Fibroblast of gingiva (primary cell): ENCODE results near the gene LDB2.
"Not testable (repeated sequence)": the region's sequence is repeated elsewhere in the genome, so short reads cannot be mapped to it uniquely, and the experiment has no call there.

Experiments used
- DNase-seq: peaks from one replicate; pipeline ENCODE4 v3.0.0-alpha.2; 2011; ENCODE audit warnings: low read depth

The LDB2 gene

GRCh38 chr4:16646459-16646858, 252.0 kb downstream of the LDB2 start:
- DNase-seq = no peak

- DNase-seq = no peak
Observed at GRCh38 chr4:16643893-16644292, 254.6 kb downstream of the LDB2 start.

- no peak for DNase-seq
Observed at GRCh38 chr4:16642897-16643296, 255.5 kb downstream of the LDB2 start.

GRCh38 chr4:16641971-16642370, 256.5 kb downstream of the LDB2 start:
- DNase-seq = peak; percentile 30

GRCh38 chr4:16636912-16637630, 261.4 kb downstream of the LDB2 start:
- DNase-seq = no peak

- no peak for DNase-seq
Observed at GRCh38 chr4:16636304-16636703, 262.1 kb downstream of the LDB2 start.

GRCh38 chr4:16629274-16629673, 269.2 kb downstream of the LDB2 start:
- DNase-seq = not testable (repeated sequence)

- DNase-seq = not testable (repeated sequence)
Observed at GRCh38 chr4:16628835-16629234, 269.6 kb downstream of the LDB2 start.

- peak; percentile 91 for DNase-seq
Observed at GRCh38 chr4:16627999-16628398, 270.4 kb downstream of the LDB2 start.

- DNase-seq = peak; percentile 90
Observed at GRCh38 chr4:16626945-16627344, 271.5 kb downstream of the LDB2 start.

- no peak for DNase-seq
Observed at GRCh38 chr4:16622826-16623225, 275.6 kb downstream of the LDB2 start.

GRCh38 chr4:16617435-16617834, 281.0 kb downstream of the LDB2 start:
- peak; percentile 64 for DNase-seq

- no peak for DNase-seq
Observed at GRCh38 chr4:16617011-16617410, 281.4 kb downstream of the LDB2 start.

- no peak for DNase-seq
Observed at GRCh38 chr4:16609170-16609758, 289.2 kb downstream of the LDB2 start.

GRCh38 chr4:16608611-16609125, 289.8 kb downstream of the LDB2 start:
- DNase-seq = no peak

- no peak for DNase-seq
Observed at GRCh38 chr4:16608123-16608522, 290.3 kb downstream of the LDB2 start.

- no peak for DNase-seq
Observed at GRCh38 chr4:16607241-16608066, 291.0 kb downstream of the LDB2 start.

- DNase-seq = no peak
Observed at GRCh38 chr4:16606691-16607090, 291.8 kb downstream of the LDB2 start.

- no peak for DNase-seq
Observed at GRCh38 chr4:16603178-16603577, 295.3 kb downstream of the LDB2 start.

GRCh38 chr4:16598597-16599206, 299.7 kb downstream of the LDB2 start:
- DNase-seq = peak; percentile 23

GRCh38 chr4:16597845-16598596, 300.4 kb downstream of the LDB2 start:
- peak; percentile 19 for DNase-seq

- no peak for DNase-seq
Observed at GRCh38 chr4:16597443-16597842, 301.0 kb downstream of the LDB2 start.
